DOHH2 (cell line): Measurements from ENCODE around the gene GJC1.

ENCODE experiments used
- H3F3A ChIP-seq: fragments of 200-600 bp; sonication (generic), shearing (Covaris generic); 2 replicates; pipeline ENCODE4 v1.6.0; 2016; ENCODE audit warnings: antibody characterized with exemption, mild to moderate bottlenecking; ENCODE audit not compliant: control insufficient read depth, insufficient read depth
- H3K27ac ChIP-seq: fragments of 200-600 bp; sonication (generic); 2 replicates; pipeline ENCODE4 v1.5.1; 2014; ENCODE audit warnings: low read depth, mild to moderate bottlenecking, low read length, moderate library complexity
- H3K27me3 ChIP-seq: fragments of 200-600 bp; sonication (generic); 2 replicates; pipeline ENCODE4 v1.6.1; 2014; ENCODE audit warnings: mild to moderate bottlenecking, low read length, mixed read lengths; ENCODE audit not compliant: control insufficient read depth
- H3K36me3 ChIP-seq: fragments of 200-600 bp; sonication (generic); 2 replicates; pipeline ENCODE4 v1.6.1; 2014; ENCODE audit warnings: mild to moderate bottlenecking, low read length, moderate library complexity, mixed read lengths; ENCODE audit not compliant: control insufficient read depth
- H3K4me1 ChIP-seq: fragments of 200-600 bp; sonication (generic); 2 replicates; pipeline ENCODE4 v1.6.1; 2014; ENCODE audit warnings: mild to moderate bottlenecking, low read length, mixed read lengths; ENCODE audit not compliant: control insufficient read depth
- H3K4me2 ChIP-seq: fragments of 200-600 bp; sonication (generic); 2 replicates; pipeline ENCODE4 v1.6.0; 2014; ENCODE audit warnings: mild to moderate bottlenecking, low read length, moderate library complexity
- H3K4me3 ChIP-seq: fragments of 200-600 bp; sonication (generic); 2 replicates; pipeline ENCODE4 v1.5.1; 2014; ENCODE audit warnings: mild to moderate bottlenecking, low read length, mixed read lengths
- H3K79me2 ChIP-seq: fragments of 200-600 bp; sonication (generic); 2 replicates; pipeline ENCODE4 v1.6.1; 2014; ENCODE audit warnings: mild to moderate bottlenecking, low read length, mixed read lengths; ENCODE audit not compliant: control insufficient read depth
- H3K9me2 ChIP-seq: fragments of 200-600 bp; sonication (generic); replicated peaks from 2 replicates; pipeline ENCODE4 v1.6.1; 2014; ENCODE audit warnings: mild to moderate bottlenecking, low read length, mixed read lengths; ENCODE audit not compliant: control insufficient read depth
- H3K9me3 ChIP-seq: fragments of 200-600 bp; sonication (generic); 2 replicates; pipeline ENCODE4 v1.6.1; 2014; ENCODE audit warnings: antibody characterized with exemption, low read length, mixed read lengths; ENCODE audit not compliant: control insufficient read depth, insufficient read depth
- H4K20me1 ChIP-seq: fragments of 200-600 bp; sonication (generic); 2 replicates; pipeline ENCODE4 v1.6.0; 2014; ENCODE audit warnings: low read depth, mild to moderate bottlenecking, antibody characterized with exemption, low read length, moderate library complexity; ENCODE audit not compliant: control insufficient read depth, insufficient read depth
- CTCF ChIP-seq: fragments of 200-600 bp; sonication (generic); IDR thresholded peaks from one replicate; pipeline ENCODE4 v1.5.1; 2014; ENCODE audit warnings: antibody characterized with exemption, mild to moderate bottlenecking, low read depth, low read length; ENCODE audit not compliant: poor library complexity, severe bottlenecking
- EZH2phosphoT487 ChIP-seq: fragments of 200-600 bp; sonication (generic); IDR thresholded peaks from 2 replicates; pipeline ENCODE4 v1.6.1; 2017; ENCODE audit warnings: borderline replicate concordance, mild to moderate bottlenecking, antibody characterized with exemption, low read length, moderate library complexity, mixed read lengths

GJC1 gene

GRCh38 chr17:44831371-44831770, 1.3 kb upstream of the GJC1 start:
- H3K4me3 ChIP-seq, result no peak overlapping the region
- TF ChIP-seq EZH2phosphoT487 (no peak), CTCF (no peak)
- no peaks in the 10 kb centered on the region for H4K20me1 ChIP-seq
- peaks cover 36% of the 10 kb centered on the region for H3K79me2 ChIP-seq
- H3K27me3 ChIP-seq, result peaks cover 9% of the 10 kb centered on the region
- H3K36me3 ChIP-seq, result peaks cover 4% of the 10 kb centered on the region
- no peak overlapping the region for H3K4me2 ChIP-seq
- peaks cover 28% of the 10 kb centered on the region for H3K4me1 ChIP-seq
- no peaks in the 10 kb centered on the region for H3K9me2 ChIP-seq
- no peaks in the 10 kb centered on the region for H3K9me3 ChIP-seq
- no peak overlapping the region for H3K27ac ChIP-seq
- peaks cover 12% of the 10 kb centered on the region for H3F3A ChIP-seq

GRCh38 chr17:44830359-44831288, 537 bp upstream of the GJC1 start:
- peaks cover 36% of the 10 kb centered on the region for H3K4me1 ChIP-seq
- TF ChIP-seq CTCF, result no peak
- no peak for TF ChIP-seq EZH2phosphoT487
- H3K36me3 ChIP-seq, result peaks cover 11% of the 10 kb centered on the region
- H3K4me2 ChIP-seq, result peak overlapping the region; percentile 69
- no peak overlapping the region for H3K27ac ChIP-seq
- H4K20me1 ChIP-seq, result no peaks in the 10 kb centered on the region
- H3K27me3 ChIP-seq, result peaks cover 9% of the 10 kb centered on the region
- H3K4me3 ChIP-seq, result peak overlapping the region; percentile 85
- peaks cover 12% of the 10 kb centered on the region for H3F3A ChIP-seq
- H3K79me2 ChIP-seq, result peaks cover 43% of the 10 kb centered on the region
- H3K9me2 ChIP-seq, result no peaks in the 10 kb centered on the region
- no peaks in the 10 kb centered on the region for H3K9me3 ChIP-seq

GRCh38 chr17:44828919-44829522, 1.1 kb downstream of the GJC1 start:
- peaks cover 12% of the 10 kb centered on the region for H3F3A ChIP-seq
- H3K27ac ChIP-seq, result peak overlapping the region; percentile 67
- H4K20me1 ChIP-seq, result no peaks in the 10 kb centered on the region
- H3K4me2 ChIP-seq, result peak overlapping the region; percentile 69
- H3K4me3 ChIP-seq, result peak overlapping the region; percentile 85
- peaks cover 59% of the 10 kb centered on the region for H3K79me2 ChIP-seq
- H3K4me1 ChIP-seq, result peaks cover 39% of the 10 kb centered on the region
- H3K36me3 ChIP-seq, result peaks cover 15% of the 10 kb centered on the region
- peaks cover 9% of the 10 kb centered on the region for H3K27me3 ChIP-seq
- H3K9me2 ChIP-seq, result no peaks in the 10 kb centered on the region
- H3K9me3 ChIP-seq, result no peaks in the 10 kb centered on the region
- TF ChIP-seq CTCF (no peak), EZH2phosphoT487 (no peak)
